Activated T-cell treated with anti-CD3 and anti-CD28 coated beads, Interleukin-2, amount 50 U/mL, for 4 hours (primary cell): Measurements from ENCODE around the gene NFIX. TPM values are rescaled to one million over a fixed set of nuclear protein-coding genes. Genes with fewer than 3 reads are reported as not detected.
A peak's percentile ranks its signal among the peaks of the same experiment; 100 is the strongest.

Source experiments
- ATAC-seq, 2 donors: fragments of 200-7000 bp; cut with Tn5 transposase; one replicate each; pipeline ENCODE4 v1.10.0; 2021
- DNase-seq: peaks from one replicate; pipeline ENCODE4 v3.0.0-alpha.2; 2020
- H3K27me3 Mint-ChIP-seq: one replicate; pipeline ENCODE4 v1.8.0; 2021; ENCODE audit warnings: low read depth, mixed read lengths
- H3K36me3 Mint-ChIP-seq: one replicate; pipeline ENCODE4 v1.8.0; 2022; ENCODE audit warnings: mixed read lengths; ENCODE audit not compliant: insufficient read depth
- H3K4me1 Mint-ChIP-seq: one replicate; pipeline ENCODE4 v1.8.0; 2021; ENCODE audit warnings: low read depth, mixed read lengths
- H3K4me3 Mint-ChIP-seq: one replicate; pipeline ENCODE4 v1.8.0; 2021; ENCODE audit warnings: mild to moderate bottlenecking, moderate library complexity, mixed read lengths
- H3K9me3 Mint-ChIP-seq: one replicate; pipeline ENCODE4 v1.8.0; 2021; ENCODE audit warnings: mixed read lengths
- total RNA-seq, 3 donors: library from RNA; stranded (reverse); gene quantifications; one replicate each; pipeline ENCODE4 v1.2.1, GENCODE V29; 2021

NFIX gene
- total RNA-seq, 3 donors from 2014 or later: 11.1 to 20.4 (median 16.1) TPM

- Mint-ChIP-seq H3K4me3 (peak overlapping the region; percentile 75), H3K27me3 (peaks cover 7% of the 10 kb centered on the region), H3K36me3 (no peaks in the 10 kb centered on the region), H3K4me1 (peaks cover 3% of the 10 kb centered on the region), H3K9me3 (no peaks in the 10 kb centered on the region)
- DNase-seq: no peak
- ATAC-seq: no peak
These were observed 65.1 kb downstream of the NFIX start for GRCh38 chr19:13060233-13060963.

GRCh38 chr19:13060964-13061927 is 66.0 kb downstream of the NFIX start:
- H3K4me3 Mint-ChIP-seq: peak overlapping the region; percentile 75
- peaks cover 7% of the 10 kb centered on the region for H3K27me3 Mint-ChIP-seq
- no peaks in the 10 kb centered on the region for H3K36me3 Mint-ChIP-seq
- peak; percentile 75 for DNase-seq
- peaks cover 3% of the 10 kb centered on the region for H3K4me1 Mint-ChIP-seq
- peak; percentile 99 for ATAC-seq
- H3K9me3 Mint-ChIP-seq: no peaks in the 10 kb centered on the region

- ATAC-seq (no peak), DNase-seq (no peak)
- H3K27me3 Mint-ChIP-seq: peaks cover 7% of the 10 kb centered on the region
- H3K4me1 Mint-ChIP-seq: peaks cover 3% of the 10 kb centered on the region
- no peaks in the 10 kb centered on the region for H3K36me3 Mint-ChIP-seq
- H3K9me3 Mint-ChIP-seq: no peaks in the 10 kb centered on the region
- H3K4me3 Mint-ChIP-seq: no peak overlapping the region
These were observed 67.0 kb downstream of the NFIX start for GRCh38 chr19:13062317-13062716.

GRCh38 chr19:13063461-13064091 is 68.3 kb downstream of the NFIX start:
- no peak for DNase-seq
- Mint-ChIP-seq H3K4me1 (peaks cover 3% of the 10 kb centered on the region), H3K36me3 (no peaks in the 10 kb centered on the region), H3K9me3 (no peaks in the 10 kb centered on the region), H3K27me3 (peaks cover 7% of the 10 kb centered on the region), H3K4me3 (no peak overlapping the region)
- no peak for ATAC-seq

- H3K4me1 Mint-ChIP-seq: peaks cover 3% of the 10 kb centered on the region
These were observed 68.8 kb downstream of the NFIX start for GRCh38 chr19:13064092-13064489.

GRCh38 chr19:13066226-13066625 is 71.0 kb downstream of the NFIX start:
- H3K9me3 Mint-ChIP-seq: no peaks in the 10 kb centered on the region
- H3K4me3 Mint-ChIP-seq: no peak overlapping the region
- ATAC-seq (no peak), DNase-seq (no peak)
- peaks cover 1% of the 10 kb centered on the region for H3K4me1 Mint-ChIP-seq
- no peaks in the 10 kb centered on the region for H3K36me3 Mint-ChIP-seq
- peaks cover 8% of the 10 kb centered on the region for H3K27me3 Mint-ChIP-seq

More at GRCh38 chr19:13064092-13064489, 68.8 kb downstream of the NFIX start:
- H3K36me3 Mint-ChIP-seq: no peaks in the 10 kb centered on the region
- H3K27me3 Mint-ChIP-seq: peaks cover 7% of the 10 kb centered on the region
- no peak for ATAC-seq
- DNase-seq: no peak
- H3K4me3 Mint-ChIP-seq: no peak overlapping the region
- no peaks in the 10 kb centered on the region for H3K9me3 Mint-ChIP-seq

- H3K27me3 Mint-ChIP-seq: peaks cover 7% of the 10 kb centered on the region
- no peak for ATAC-seq
These were observed 71.9 kb downstream of the NFIX start for GRCh38 chr19:13066933-13067807.

GRCh38 chr19:13068085-13068846 is 73.0 kb downstream of the NFIX start:
- H3K9me3 Mint-ChIP-seq: no peaks in the 10 kb centered on the region

More at GRCh38 chr19:13066933-13067807, 71.9 kb downstream of the NFIX start:
- no peak for DNase-seq
- H3K4me3 Mint-ChIP-seq: no peak overlapping the region
- no peaks in the 10 kb centered on the region for H3K9me3 Mint-ChIP-seq
- H3K36me3 Mint-ChIP-seq: no peaks in the 10 kb centered on the region
- H3K4me1 Mint-ChIP-seq: no peaks in the 10 kb centered on the region

GRCh38 chr19:13069415-13070359 is 74.4 kb downstream of the NFIX start:
- Mint-ChIP-seq H3K36me3 (no peaks in the 10 kb centered on the region), H3K27me3 (peaks cover 6% of the 10 kb centered on the region), H3K4me1 (no peaks in the 10 kb centered on the region), H3K9me3 (no peaks in the 10 kb centered on the region), H3K4me3 (no peak overlapping the region)
- ATAC-seq: no peak
- no peak for DNase-seq

More at GRCh38 chr19:13068085-13068846, 73.0 kb downstream of the NFIX start:
- no peaks in the 10 kb centered on the region for H3K4me1 Mint-ChIP-seq
- H3K4me3 Mint-ChIP-seq: no peak overlapping the region
- ATAC-seq: no peak
- peaks cover 7% of the 10 kb centered on the region for H3K27me3 Mint-ChIP-seq
- no peaks in the 10 kb centered on the region for H3K36me3 Mint-ChIP-seq
- no peak for DNase-seq

GRCh38 chr19:13070425-13071140 is 75.3 kb downstream of the NFIX start:
- no peak for DNase-seq
- Mint-ChIP-seq H3K4me3 (no peak overlapping the region), H3K36me3 (peaks cover 2% of the 10 kb centered on the region), H3K27me3 (peaks cover 6% of the 10 kb centered on the region), H3K4me1 (no peaks in the 10 kb centered on the region), H3K9me3 (no peaks in the 10 kb centered on the region)
- no peak for ATAC-seq

GRCh38 chr19:13071444-13072187 is 76.3 kb downstream of the NFIX start:
- no peaks in the 10 kb centered on the region for H3K4me1 Mint-ChIP-seq
- ATAC-seq (no peak), DNase-seq (no peak)
- H3K9me3 Mint-ChIP-seq: no peaks in the 10 kb centered on the region
- H3K36me3 Mint-ChIP-seq: peaks cover 2% of the 10 kb centered on the region
- no peak overlapping the region for H3K4me3 Mint-ChIP-seq
- peaks cover 6% of the 10 kb centered on the region for H3K27me3 Mint-ChIP-seq
